Measurements from ENCODE around the gene CLSTN2.

The CLSTN2 gene

GRCh38 chr3:140014831-140015495 lies 80.0 kb downstream of the CLSTN2 start:
- TF ChIP-seq FOXP2 (optimal IDR thresholded peaks at IDR 0.05; ENCODE audit: borderline replicate concordance, extremely low read depth, extremely low read length, insufficient read depth) (no peak), REST (IDR thresholded peaks at IDR 0.05; ENCODE audit: insufficient read depth in 1 of 2, low read depth in 2 of 2, low read length in 2 of 2) (no peak), TAF1 (IDR thresholded peaks at IDR 0.05; ENCODE audit: borderline replicate concordance, insufficient read depth, low read length) (no peak), SIN3A (IDR thresholded peaks at IDR 0.05; ENCODE audit: borderline replicate concordance, insufficient read depth, low read length) (no peak), POLR2AphosphoS5 (IDR thresholded peaks at IDR 0.05; ENCODE audit: low read depth, low read length) (no peak)

GRCh38 chr3:140015741-140016140 lies 80.8 kb downstream of the CLSTN2 start:
- TF ChIP-seq POLR2AphosphoS5 (IDR thresholded peaks at IDR 0.05; ENCODE audit: low read depth, low read length): no peak
- TF ChIP-seq REST (IDR thresholded peaks at IDR 0.05; ENCODE audit: insufficient read depth in 1 of 2, low read depth in 2 of 2, low read length in 2 of 2): no peak
- TF ChIP-seq SIN3A (IDR thresholded peaks at IDR 0.05; ENCODE audit: borderline replicate concordance, insufficient read depth, low read length): no peak
- no peak for TF ChIP-seq FOXP2 (optimal IDR thresholded peaks at IDR 0.05; ENCODE audit: borderline replicate concordance, extremely low read depth, extremely low read length, insufficient read depth)
- no peak for TF ChIP-seq TAF1 (IDR thresholded peaks at IDR 0.05; ENCODE audit: borderline replicate concordance, insufficient read depth, low read length)

- no peak for TF ChIP-seq FOXP2 (optimal IDR thresholded peaks at IDR 0.05; ENCODE audit: borderline replicate concordance, extremely low read depth, extremely low read length, insufficient read depth)
- TF ChIP-seq TAF1 (IDR thresholded peaks at IDR 0.05; ENCODE audit: borderline replicate concordance, insufficient read depth, low read length): no peak
- TF ChIP-seq POLR2AphosphoS5 (IDR thresholded peaks at IDR 0.05; ENCODE audit: low read depth, low read length): no peak
- no peak for TF ChIP-seq SIN3A (IDR thresholded peaks at IDR 0.05; ENCODE audit: borderline replicate concordance, insufficient read depth, low read length)
- no peak for TF ChIP-seq REST (IDR thresholded peaks at IDR 0.05; ENCODE audit: insufficient read depth in 1 of 2, low read depth in 2 of 2, low read length in 2 of 2)
Observed at GRCh38 chr3:140018556-140018955, 83.6 kb downstream of the CLSTN2 start.

GRCh38 chr3:140019946-140020345 lies 85.0 kb downstream of the CLSTN2 start:
- TF ChIP-seq SIN3A (IDR thresholded peaks at IDR 0.05; ENCODE audit: borderline replicate concordance, insufficient read depth, low read length) (no peak), TAF1 (IDR thresholded peaks at IDR 0.05; ENCODE audit: borderline replicate concordance, insufficient read depth, low read length) (no peak), FOXP2 (optimal IDR thresholded peaks at IDR 0.05; ENCODE audit: borderline replicate concordance, extremely low read depth, extremely low read length, insufficient read depth) (no peak), POLR2AphosphoS5 (IDR thresholded peaks at IDR 0.05; ENCODE audit: low read depth, low read length) (no peak), REST (IDR thresholded peaks at IDR 0.05; ENCODE audit: insufficient read depth in 1 of 2, low read depth in 2 of 2, low read length in 2 of 2) (no peak)
